Measurements from ENCODE around the gene UBAC2. TPM values are rescaled to one million over a fixed set of nuclear protein-coding genes. Genes with fewer than 3 reads are reported as not detected.

The UBAC2 gene
- total and polyA plus RNA-seq, 2 of the 4 experiments (the other 2 are of a cell fraction), result 20.8 to 36.3 TPM

DNA sequence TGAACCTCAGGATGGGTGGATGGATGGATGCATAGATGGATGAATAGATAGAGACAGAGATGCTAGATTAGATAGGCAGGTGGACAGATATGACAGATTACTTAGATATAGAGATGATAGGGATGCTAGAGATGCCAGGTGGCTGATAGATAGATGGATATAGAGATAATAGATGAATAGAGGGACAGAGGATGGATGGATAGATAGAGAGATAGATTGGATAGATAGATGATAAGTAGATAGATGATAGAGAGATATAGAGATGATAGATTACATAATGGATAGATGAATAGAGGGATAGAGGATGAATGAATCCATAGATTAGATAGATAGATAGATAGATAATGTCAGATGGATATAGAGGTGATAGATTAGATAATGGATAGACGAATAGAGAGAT is 212.2 kb downstream of the UBAC2 start:
- no peak overlapping the region for H2BK20ac ChIP-seq (ENCODE audit: low read depth, low read length)
- no peak overlapping the region for H4K5ac ChIP-seq (ENCODE audit: low read depth, low read length)
- intact Hi-C loops (cut with micrococcal nuclease), result no loop called here
- ChIA-PET CTCF (no interaction called here), POLR2A (ENCODE audit: unreplicated experiment) (no interaction called here)
- H3K36me3 ChIP-seq (ENCODE audit: control insufficient read depth, insufficient read depth, low read length), result no peaks in the 10 kb centered on the region
- H2AK9ac ChIP-seq (replicated peaks; ENCODE audit: low read depth, low read length, poor library complexity), result no peak overlapping the region
- peaks cover 5% of the 10 kb centered on the region; the same call in 1 of the 2 replicates for H3K9me1 ChIP-seq (ENCODE audit: insufficient read depth, low read length)
- peaks cover 34% of the 10 kb centered on the region for H3K27me3 ChIP-seq (ENCODE audit: control insufficient read depth, insufficient read depth, low read length)
- H4K8ac ChIP-seq (ENCODE audit: low read depth in 2 of 2, low read length in 2 of 2), result no peak overlapping the region
- peaks cover 8% of the 10 kb centered on the region for H3K9me3 ChIP-seq (ENCODE audit: control insufficient read depth, insufficient read depth, low read length)
- no peak for DNase-seq
- no peak for TF ChIP-seq POLR2A (IDR thresholded peaks at IDR 0.05; ENCODE audit: low read depth, low read length)
- TF ChIP-seq CEBPB (IDR thresholded peaks at IDR 0.05; ENCODE audit: low read depth, low read length), result no peak
- no peak for TF ChIP-seq MXI1 (IDR thresholded peaks at IDR 0.05; ENCODE audit: borderline replicate concordance, low read depth, low read length)
- no peak for TF ChIP-seq SMC3 (IDR thresholded peaks at IDR 0.05; ENCODE audit: low read depth, low read length)
- TF ChIP-seq FOS (IDR thresholded peaks at IDR 0.05; ENCODE audit: low read depth, low read length), result no peak
- no peak overlapping the region for H3K9ac ChIP-seq (ENCODE audit: low read depth, low read length)
- no peak overlapping the region for H3K4ac ChIP-seq (ENCODE audit: low read depth, low read length)
- no peak overlapping the region for H2BK15ac ChIP-seq (ENCODE audit: low read depth, low read length)
- H3K4me2 ChIP-seq (ENCODE audit: low read depth, low read length), result no peak overlapping the region
- no peak overlapping the region for H4K91ac ChIP-seq (ENCODE audit: insufficient read depth, low read depth, low read length)
- no peak overlapping the region for H3K23ac ChIP-seq (ENCODE audit: low read depth, low read length)
- dilution Hi-C loops (cut with HindIII; ENCODE audit: low sequenced_read_pairs, unreplicated experiment), result no loop called here
- in situ Hi-C loops (cut with MboI; ENCODE audit: low sequenced_read_pairs), result no loop called here
- WGBS, 2 experiments (ENCODE audit: extremely low coverage in 2 of 2, insufficient read length in 1 of 2), result 100% methylated on average over 1 of the region's 1 CpG; no CpG with 5 or more reads in 1 of the 2 experiments
- no peak overlapping the region for H2BK120ac ChIP-seq (ENCODE audit: low read depth, low read length)
- H2AK5ac ChIP-seq (ENCODE audit: low read depth, low read length), result no peak overlapping the region
- no peak overlapping the region for H3K4me3 ChIP-seq (ENCODE audit: insufficient read depth, low read depth, low read length)
- no peak overlapping the region for H3K27ac ChIP-seq (ENCODE audit: insufficient read depth, low read length)
- H3K4me1 ChIP-seq (ENCODE audit: control insufficient read depth, insufficient read depth, low read length), result no peaks in the 10 kb centered on the region
- no peak overlapping the region for H2BK5ac ChIP-seq (ENCODE audit: low read depth, low read length, poor library complexity, severe bottlenecking)
- no peaks in the 10 kb centered on the region for H3K79me1 ChIP-seq (ENCODE audit: low read depth in 1 of 2, low read length in 2 of 2)
- H3K14ac ChIP-seq (replicated peaks; ENCODE audit: low read depth, low read length), result no peak overlapping the region
- BruUV-seq (replicated peaks), result no TSS peak
- ATAC-seq (ENCODE audit: low read depth), result no peak
- no peaks in the 10 kb centered on the region; the same call in 1 of the 2 replicates for H4K20me1 ChIP-seq (ENCODE audit: insufficient read depth, low read length)
- H2AFZ ChIP-seq (replicated peaks; ENCODE audit: low read length, poor library complexity), result no peak overlapping the region
- no peak overlapping the region for H3K56ac ChIP-seq (ENCODE audit: extremely low read depth, insufficient read depth, low read length)
- H3K18ac ChIP-seq (ENCODE audit: low read depth, low read length), result no peak overlapping the region

Measured in IMR-90 (cell line).